Calu3 (cell line): ENCODE measurements around the gene ABR. TPM values are rescaled to one million over a fixed set of nuclear protein-coding genes. Genes with fewer than 3 reads are reported as not detected.

Experiments used
- BruUV-seq: library from RNA; stranded (reverse); fragments of 400-500 nt; replicated peaks from 2 replicates; lab custom pipeline; 2021; lab: Mats Ljungman, UMichigan
- CTCF ChIA-PET: fragments of 300-600 bp; sonication (Branson Sonifier 250); formaldehyde crosslinking; loops from one replicate; lab custom pipeline; 2022; ENCODE audit warnings: antibody characterized with exemption; lab: Charles Lee
- DNase-seq: peaks from one replicate; pipeline ENCODE4 v3.0.0; 2022
- H3K27ac Mint-ChIP-seq: one replicate; pipeline ENCODE4 v1.8.0; 2022; ENCODE audit warnings: mixed read lengths; ENCODE audit not compliant: unreplicated experiment
- H3K27me3 Mint-ChIP-seq: one replicate; pipeline ENCODE4 v1.8.0; 2022; ENCODE audit warnings: mixed read lengths; ENCODE audit not compliant: unreplicated experiment
- H3K36me3 Mint-ChIP-seq: one replicate; pipeline ENCODE4 v1.8.0; 2022; ENCODE audit warnings: mild to moderate bottlenecking, moderate library complexity, mixed read lengths; ENCODE audit not compliant: insufficient read depth, unreplicated experiment
- H3K4me1 Mint-ChIP-seq: one replicate; pipeline ENCODE4 v1.8.0; 2022; ENCODE audit warnings: mild to moderate bottlenecking, low read depth, mixed read lengths; ENCODE audit not compliant: unreplicated experiment
- H3K4me3 Mint-ChIP-seq: one replicate; pipeline ENCODE4 v1.8.0; 2022; ENCODE audit warnings: mild to moderate bottlenecking, low read depth, moderate library complexity, mixed read lengths; ENCODE audit not compliant: unreplicated experiment
- H3K9me3 Mint-ChIP-seq: one replicate; pipeline ENCODE4 v1.8.0; 2022; ENCODE audit warnings: low read depth, mixed read lengths; ENCODE audit not compliant: unreplicated experiment
- intact Hi-C: fragments of 100-400 bp; cut with micrococcal nuclease; formaldehyde crosslinking; loops from one replicate; pipeline ENCODE4 v1.10.0; 2022; ENCODE audit not compliant: unreplicated experiment
- microRNA-seq: library from miRNA; unstranded; fragments of <30 nt; microRNA quantifications from one replicate; pipeline ENCODE4 v1.2.0, GENCODE V29; 2022
- total RNA-seq: library from RNA; stranded (reverse); gene quantifications from 2 replicates; pipeline ENCODE4 v1.2.3, GENCODE V29; 2022
- TF ChIP-seq, protein P1 (sequence below): fragments of 200-600 bp; IDR thresholded peaks from one replicate; pipeline ENCODE4 v1.8.0; 2022; ENCODE audit warnings: antibody characterized with exemption; ENCODE audit not compliant: unreplicated experiment

The ABR gene
- total RNA-seq, 1 experiment from 2014 or later, result 92.7 TPM

DNA sequence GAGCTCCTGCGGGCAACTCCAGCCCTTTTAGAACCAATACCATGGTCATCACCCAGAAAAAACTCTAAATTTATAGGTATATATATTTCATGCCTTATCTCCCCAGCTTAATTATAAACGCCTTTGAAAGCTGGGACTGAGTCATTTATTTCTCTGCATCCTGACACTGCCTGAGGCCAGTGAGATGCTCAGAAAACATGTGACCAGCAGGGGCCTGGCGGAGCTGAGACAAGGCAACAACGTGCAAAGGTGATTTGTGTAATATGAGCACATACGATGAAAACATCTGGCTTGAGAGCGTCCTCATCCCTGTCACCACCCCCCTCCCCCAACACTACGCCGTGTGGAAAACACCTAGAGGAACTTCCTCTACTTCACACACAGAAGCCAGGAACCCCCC lies 222.9 kb downstream of the ABR start:
- no TSS peak for BruUV-seq
- Mint-ChIP-seq H3K36me3 (no peaks in the 10 kb centered on the region), H3K9me3 (no peaks in the 10 kb centered on the region), H3K27me3 (no peaks in the 10 kb centered on the region), H3K4me3 (no peak overlapping the region), H3K27ac (no peak overlapping the region), H3K4me1 (no peaks in the 10 kb centered on the region)
- CTCF ChIA-PET, result no interaction called here
- intact Hi-C loops, result no loop called here
- no peak for DNase-seq
- TF ChIP-seq, protein P1, sequence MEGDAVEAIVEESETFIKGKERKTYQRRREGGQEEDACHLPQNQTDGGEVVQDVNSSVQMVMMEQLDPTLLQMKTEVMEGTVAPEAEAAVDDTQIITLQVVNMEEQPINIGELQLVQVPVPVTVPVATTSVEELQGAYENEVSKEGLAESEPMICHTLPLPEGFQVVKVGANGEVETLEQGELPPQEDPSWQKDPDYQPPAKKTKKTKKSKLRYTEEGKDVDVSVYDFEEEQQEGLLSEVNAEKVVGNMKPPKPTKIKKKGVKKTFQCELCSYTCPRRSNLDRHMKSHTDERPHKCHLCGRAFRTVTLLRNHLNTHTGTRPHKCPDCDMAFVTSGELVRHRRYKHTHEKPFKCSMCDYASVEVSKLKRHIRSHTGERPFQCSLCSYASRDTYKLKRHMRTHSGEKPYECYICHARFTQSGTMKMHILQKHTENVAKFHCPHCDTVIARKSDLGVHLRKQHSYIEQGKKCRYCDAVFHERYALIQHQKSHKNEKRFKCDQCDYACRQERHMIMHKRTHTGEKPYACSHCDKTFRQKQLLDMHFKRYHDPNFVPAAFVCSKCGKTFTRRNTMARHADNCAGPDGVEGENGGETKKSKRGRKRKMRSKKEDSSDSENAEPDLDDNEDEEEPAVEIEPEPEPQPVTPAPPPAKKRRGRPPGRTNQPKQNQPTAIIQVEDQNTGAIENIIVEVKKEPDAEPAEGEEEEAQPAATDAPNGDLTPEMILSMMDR, result no peak

DNA sequence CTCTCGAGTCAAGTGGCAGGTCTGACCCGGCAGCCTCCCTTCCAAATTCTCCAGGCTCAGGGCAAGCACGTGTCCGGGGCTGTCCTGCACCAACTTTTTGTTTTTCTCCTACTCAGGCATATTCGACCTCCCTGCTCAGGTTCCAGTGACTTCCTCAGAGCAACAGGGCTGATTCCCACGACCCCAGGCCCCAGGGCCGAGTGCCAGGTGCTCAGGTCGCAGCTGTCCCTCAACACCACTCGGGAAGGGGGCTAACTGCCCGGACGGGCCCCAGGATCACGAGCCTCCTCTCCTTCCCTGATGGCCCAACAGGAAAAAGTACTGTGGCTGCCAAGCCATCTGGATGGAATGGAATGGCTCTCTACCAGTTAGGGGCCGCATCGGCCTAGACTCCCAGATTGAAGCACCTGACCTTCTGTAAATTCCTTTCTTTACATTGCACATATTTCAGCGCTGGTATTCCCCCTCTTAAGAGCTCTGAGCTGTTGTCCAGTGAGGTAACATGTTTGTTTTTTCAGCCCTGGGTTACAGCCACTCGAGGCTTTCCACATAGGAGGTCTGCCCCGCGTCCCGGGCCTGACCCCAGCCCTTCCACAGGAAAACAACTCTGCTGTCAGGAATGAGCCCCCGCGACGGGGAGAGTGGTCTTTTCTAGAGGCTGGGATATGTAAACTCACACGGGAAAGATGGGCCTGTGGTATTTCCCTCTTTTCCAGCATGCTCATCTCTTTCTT lies 225.2 kb downstream of the ABR start:
- intact Hi-C loops, result no loop called here
- no TSS peak for BruUV-seq
- Mint-ChIP-seq H3K4me3 (no peak overlapping the region), H3K27me3 (no peaks in the 10 kb centered on the region), H3K36me3 (no peaks in the 10 kb centered on the region), H3K27ac (no peak overlapping the region), H3K9me3 (no peaks in the 10 kb centered on the region), H3K4me1 (no peaks in the 10 kb centered on the region)
- CTCF ChIA-PET, result no interaction called here
- DNase-seq, result no peak
- TF ChIP-seq, protein P1, result no peak

DNA sequence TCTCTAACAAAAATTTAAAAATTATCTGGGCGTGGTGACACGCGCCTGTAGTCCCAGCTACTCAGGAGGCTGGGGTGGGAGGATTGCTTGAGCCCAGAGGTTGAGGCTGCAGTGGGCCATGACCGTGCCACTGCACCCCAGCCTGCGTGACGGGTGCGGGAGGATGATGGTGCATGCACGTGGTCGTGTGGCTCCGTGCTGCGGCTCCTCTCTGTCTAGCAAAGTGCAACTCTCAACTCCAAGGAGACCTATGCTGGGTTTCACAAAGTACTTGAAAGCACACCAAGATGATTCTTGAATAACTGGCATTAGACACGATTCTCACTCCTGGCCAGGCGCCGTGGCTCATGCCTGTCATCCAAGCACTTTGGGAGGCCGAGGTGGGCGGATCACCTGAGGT lies 226.0 kb downstream of the ABR start:
- DNase-seq, result no peak
- Mint-ChIP-seq H3K27ac (no peak overlapping the region), H3K4me1 (no peaks in the 10 kb centered on the region), H3K27me3 (no peaks in the 10 kb centered on the region), H3K9me3 (no peaks in the 10 kb centered on the region), H3K36me3 (no peaks in the 10 kb centered on the region), H3K4me3 (no peak overlapping the region)
- no TSS peak for BruUV-seq
- CTCF ChIA-PET, result no interaction called here
- intact Hi-C loops, result no loop called here
- TF ChIP-seq, protein P1, result no peak

Small RNAs within 50 kb of the gene (microRNA-seq; reads per million reads assigned to microRNA genes)
- gene MIR3183, result not detected

Other genes starting within 250 kb of the ABR start
- 1.8 and 2.3 TPM in 2 replicates for gene NXN, start 200.2 kb downstream of the ABR start, total RNA-seq
- 7.2 and 7.7 TPM in 2 replicates for gene TIMM22, start 182.9 kb downstream of the ABR start, total RNA-seq
- not detected in 2 replicates for gene BHLHA9, start 90.5 kb upstream of the ABR start, total RNA-seq
- not detected in 2 replicates for gene TRARG1, start 99.7 kb upstream of the ABR start, total RNA-seq
- 466 and 504 TPM in 2 replicates for gene YWHAE, start 220.2 kb upstream of the ABR start, total RNA-seq